ENCODE data around the gene EFCAB11. TPM values are rescaled to one million over a fixed set of nuclear protein-coding genes. Genes with fewer than 3 reads are reported as not detected.
"Not testable (repeated sequence)": the region's sequence is repeated elsewhere in the genome, so short reads cannot be mapped to it uniquely, and the experiment has no call there.

Gene EFCAB11
- total RNA-seq, 1 experiment from 2014 or later, result 18.1 TPM

DNA sequence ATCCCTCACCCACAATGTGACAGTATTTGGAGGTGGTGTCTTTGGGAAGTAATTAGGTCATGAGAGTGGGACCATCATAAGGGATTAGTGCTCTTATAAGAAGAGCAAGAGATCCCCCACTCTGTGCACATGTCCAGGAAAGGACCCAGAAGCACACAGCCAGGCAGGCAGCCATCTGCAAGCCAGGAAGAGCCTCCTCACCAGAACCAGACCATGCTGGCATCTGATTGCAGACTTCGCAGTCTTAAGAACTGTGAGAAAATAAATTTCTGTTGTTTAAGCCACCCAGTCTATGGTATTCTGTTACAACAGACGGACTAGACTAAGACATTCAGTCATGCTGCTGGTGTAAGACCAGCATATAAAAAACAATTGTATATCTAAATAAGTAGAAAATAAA, 69.8 kb downstream of the EFCAB11 start:
- no peak overlapping the region for H3K27ac ChIP-seq (ENCODE audit: low read depth, low read length)
- no peak overlapping the region for H2AFZ ChIP-seq (ENCODE audit: low read depth, low read length, poor library complexity, severe bottlenecking)
- H3K4me3 ChIP-seq (replicated peaks in 1 of 2; ENCODE audit: low read depth in 1 of 2, low read length in 2 of 2), result no peak overlapping the region
- H4K20me1 ChIP-seq (ENCODE audit: insufficient read depth), result no peaks in the 10 kb centered on the region
- ATAC-seq (no peak), DNase-seq (ENCODE audit: low read depth, low spot score) (no peak)
- no peaks in the 10 kb centered on the region for H3K9me2 ChIP-seq (ENCODE audit: insufficient read depth)
- TF ChIP-seq, protein P1, sequence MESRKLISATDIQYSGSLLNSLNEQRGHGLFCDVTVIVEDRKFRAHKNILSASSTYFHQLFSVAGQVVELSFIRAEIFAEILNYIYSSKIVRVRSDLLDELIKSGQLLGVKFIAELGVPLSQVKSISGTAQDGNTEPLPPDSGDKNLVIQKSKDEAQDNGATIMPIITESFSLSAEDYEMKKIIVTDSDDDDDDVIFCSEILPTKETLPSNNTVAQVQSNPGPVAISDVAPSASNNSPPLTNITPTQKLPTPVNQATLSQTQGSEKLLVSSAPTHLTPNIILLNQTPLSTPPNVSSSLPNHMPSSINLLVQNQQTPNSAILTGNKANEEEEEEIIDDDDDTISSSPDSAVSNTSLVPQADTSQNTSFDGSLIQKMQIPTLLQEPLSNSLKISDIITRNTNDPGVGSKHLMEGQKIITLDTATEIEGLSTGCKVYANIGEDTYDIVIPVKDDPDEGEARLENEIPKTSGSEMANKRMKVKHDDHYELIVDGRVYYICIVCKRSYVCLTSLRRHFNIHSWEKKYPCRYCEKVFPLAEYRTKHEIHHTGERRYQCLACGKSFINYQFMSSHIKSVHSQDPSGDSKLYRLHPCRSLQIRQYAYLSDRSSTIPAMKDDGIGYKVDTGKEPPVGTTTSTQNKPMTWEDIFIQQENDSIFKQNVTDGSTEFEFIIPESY (IDR thresholded peaks at IDR 0.05; ENCODE audit: extremely low read depth, insufficient replicate concordance, low read length), result no peak
- no peak for TF ChIP-seq EZH2 (IDR thresholded peaks at IDR 0.05)
- H3K79me2 ChIP-seq (ENCODE audit: insufficient read depth, low read length), result no peaks in the 10 kb centered on the region
- no TSS peak for BruUV-seq (replicated peaks)
- H3K36me3 ChIP-seq (ENCODE audit: control insufficient read depth in 1 of 2, insufficient read depth in 2 of 2, low read length in 2 of 2), result no peaks in the 10 kb centered on the region
- no peaks in the 10 kb centered on the region for H3K9me3 ChIP-seq (ENCODE audit: control insufficient read depth in 1 of 2, insufficient read depth in 1 of 2, low read depth in 1 of 2, low read length in 2 of 2)
- ChIA-PET CTCF (no interaction called here), POLR2A (no interaction called here), RAD21 (ENCODE audit: low non-redundant PET in 1 of 2, low total read pairs in 2 of 2, uncharacterized antibody in 2 of 2, unreplicated experiment in 2 of 2) (no interaction called here)
- H3K9ac ChIP-seq (ENCODE audit: low read length), result no peak overlapping the region
- H3K27me3 ChIP-seq (ENCODE audit: insufficient read depth, low read length), result no peaks in the 10 kb centered on the region
- no peaks in the 10 kb centered on the region for H3K4me1 ChIP-seq (ENCODE audit: control insufficient read depth in 1 of 2, insufficient read depth in 2 of 2, low read length in 2 of 2)
- intact Hi-C loops (cut with micrococcal nuclease), result no loop called here
- no peak overlapping the region for H3K4me2 ChIP-seq (ENCODE audit: low read length)

DNA sequence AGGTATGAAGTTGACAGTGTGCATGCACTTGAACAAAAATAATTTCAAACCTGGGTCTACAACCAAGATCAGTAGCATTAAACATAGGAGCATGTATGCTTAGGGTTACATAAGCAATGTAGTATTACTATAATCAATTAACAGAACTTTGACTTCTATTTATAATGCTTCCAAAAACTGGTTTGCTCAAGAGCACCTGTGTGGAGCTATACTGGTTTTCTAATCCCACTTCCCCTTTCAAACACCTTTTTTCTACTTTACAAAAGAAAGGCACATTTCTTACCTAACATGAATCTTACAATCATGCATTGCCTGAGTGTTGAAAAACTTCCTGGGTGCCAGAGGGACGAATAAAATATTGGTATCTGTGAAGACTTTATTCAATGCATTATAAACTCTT, 72.7 kb downstream of the EFCAB11 start:
- Histone ChIP-seq H2AFZ (ENCODE audit: low read depth, low read length, poor library complexity, severe bottlenecking) (no peak overlapping the region), H3K9ac (ENCODE audit: low read length) (no peak overlapping the region), H3K4me2 (ENCODE audit: low read length) (no peak overlapping the region), H3K27me3 (ENCODE audit: insufficient read depth, low read length) (no peaks in the 10 kb centered on the region), H3K4me3 (replicated peaks in 1 of 2; ENCODE audit: low read depth in 1 of 2, low read length in 2 of 2) (no peak overlapping the region), H4K20me1 (ENCODE audit: insufficient read depth) (no peaks in the 10 kb centered on the region), H3K9me2 (ENCODE audit: insufficient read depth) (no peaks in the 10 kb centered on the region), H3K4me1 (ENCODE audit: control insufficient read depth in 1 of 2, insufficient read depth in 2 of 2, low read length in 2 of 2) (no peaks in the 10 kb centered on the region), H3K36me3 (ENCODE audit: control insufficient read depth in 1 of 2, insufficient read depth in 2 of 2, low read length in 2 of 2) (no peaks in the 10 kb centered on the region), H3K27ac (ENCODE audit: low read depth, low read length) (no peak overlapping the region), H3K79me2 (ENCODE audit: insufficient read depth, low read length) (no peaks in the 10 kb centered on the region), H3K9me3 (ENCODE audit: control insufficient read depth in 1 of 2, insufficient read depth in 1 of 2, low read depth in 1 of 2, low read length in 2 of 2) (no peaks in the 10 kb centered on the region)
- ATAC-seq (no peak), DNase-seq (ENCODE audit: low read depth, low spot score) (no peak)
- TF ChIP-seq CEBPB (IDR thresholded peaks at IDR 0.05; ENCODE audit: low read depth), result no peak
- POLR2A ChIA-PET, result no interaction called here
- CTCF ChIA-PET, result no interaction called here
- no TSS peak for BruUV-seq (replicated peaks)
- intact Hi-C loops (cut with micrococcal nuclease), result no loop called here
- RAD21 ChIA-PET (ENCODE audit: low non-redundant PET in 1 of 2, low total read pairs in 2 of 2, uncharacterized antibody in 2 of 2, unreplicated experiment in 2 of 2), result no interaction called here

DNA sequence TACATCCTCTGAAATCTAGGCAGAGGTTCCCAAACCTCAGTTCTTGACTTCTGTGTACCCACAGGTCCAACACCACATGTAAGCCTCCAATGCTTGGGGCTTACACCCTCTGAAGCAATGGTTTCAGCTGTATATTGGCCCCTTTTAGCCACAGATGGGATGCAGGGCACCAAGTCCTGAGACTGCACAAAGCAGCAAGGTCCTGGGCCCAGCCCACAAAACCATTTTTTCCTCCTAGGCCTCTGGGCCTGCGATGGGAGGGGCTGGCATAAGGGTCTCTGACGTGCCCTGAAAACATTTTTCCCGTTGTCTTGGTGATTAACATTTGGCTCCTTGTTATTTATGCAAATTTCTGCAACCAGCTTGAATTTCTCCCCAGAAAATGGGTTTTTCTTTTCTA, 80.4 kb downstream of the EFCAB11 start:
- H3K9me2 ChIP-seq (ENCODE audit: insufficient read depth); H3K36me3 ChIP-seq (ENCODE audit: control insufficient read depth in 1 of 2, insufficient read depth in 2 of 2, low read length in 2 of 2); H3K27me3 ChIP-seq (ENCODE audit: insufficient read depth, low read length); POLR2A ChIA-PET; H3K4me3 ChIP-seq (replicated peaks in 1 of 2; ENCODE audit: low read depth in 1 of 2, low read length in 2 of 2); H3K4me1 ChIP-seq (ENCODE audit: control insufficient read depth in 1 of 2, insufficient read depth in 2 of 2, low read length in 2 of 2); H3K4me2 ChIP-seq (ENCODE audit: low read length); H3K27ac ChIP-seq (ENCODE audit: low read depth, low read length); DNase-seq (ENCODE audit: low read depth, low spot score); H3K79me2 ChIP-seq (ENCODE audit: insufficient read depth, low read length); intact Hi-C loops (cut with micrococcal nuclease); H2AFZ ChIP-seq (ENCODE audit: low read depth, low read length, poor library complexity, severe bottlenecking); H3K9me3 ChIP-seq (ENCODE audit: control insufficient read depth in 1 of 2, insufficient read depth in 1 of 2, low read depth in 1 of 2, low read length in 2 of 2); H3K9ac ChIP-seq (ENCODE audit: low read length); BruUV-seq (replicated peaks); ATAC-seq; H4K20me1 ChIP-seq (ENCODE audit: insufficient read depth); CTCF ChIA-PET; RAD21 ChIA-PET (ENCODE audit: low non-redundant PET in 1 of 2, low total read pairs in 2 of 2, uncharacterized antibody in 2 of 2, unreplicated experiment in 2 of 2): not testable (repeated sequence)
